ENCODE results near the gene MIR17HG.

- TF ChIP-seq CTCF (conservative IDR thresholded peaks at IDR 0.05 in 1 of 2, IDR thresholded peaks at IDR 0.05 in 1 of 2; ENCODE audit: low read depth in 1 of 2, low read length in 2 of 2), result no peak
- TF ChIP-seq EZH2 (IDR thresholded peaks at IDR 0.05; ENCODE audit: low read length, missing control alignments), result no peak
Observed at GRCh38 chr13:91355826-91356710, 8.6 kb downstream of the MIR17HG start.

Measured in fibroblast of lung (primary cell).